Esophagus muscularis mucosa (tissue), 4 donors: ENCODE data around the gene SSC5D.

Source experiments
- CTCF ChIP-seq, 3 experiments: fragments of 200-600 bp in 2 of 3; fragments of 450-650 bp in 1 of 3; sonication (generic) in 2 of 3; IDR thresholded peaks; one replicate each; pipeline ENCODE4 v1.5.1; 2017 to 2019; ENCODE audit warnings: antibody characterized with exemption in 3 of 3, mild to moderate bottlenecking in 2 of 3, moderate library complexity in 1 of 3
- EP300 ChIP-seq: sonication (generic); formaldehyde crosslinking; IDR thresholded peaks from one replicate; pipeline ENCODE4 v1.6.1; 2017; ENCODE audit warnings: antibody characterized with exemption
- POLR2AphosphoS5 ChIP-seq, 2 donors: sonication (generic); formaldehyde crosslinking; IDR thresholded peaks; one replicate each; pipeline ENCODE4 v1.6.1; 2017; ENCODE audit warnings: antibody characterized with exemption in 2 of 2

- TF ChIP-seq CTCF (IDR thresholded peaks at IDR 0.05) (no peak), EP300 (no peak), POLR2AphosphoS5 (IDR thresholded peaks at IDR 0.05) (no peak)
Observed at GRCh38 chr19:55554302-55554701, 66.1 kb downstream of the SSC5D start.
